ENCODE measurements around the gene FAM237B.
"Not testable (repeated sequence)": the region's sequence is repeated elsewhere in the genome, so short reads cannot be mapped to it uniquely, and the experiment has no call there.

- not testable (repeated sequence) for TF ChIP-seq CTCF (IDR thresholded peaks at IDR 0.05); RFX5 (IDR thresholded peaks at IDR 0.05); RAD21 (conservative IDR thresholded peaks at IDR 0.05 in 1 of 2, IDR thresholded peaks at IDR 0.05 in 1 of 2); EHF (CRISPR knock-in tag; IDR thresholded peaks at IDR 0.05); EP300 (IDR thresholded peaks at IDR 0.05)
Observed at GRCh38 chr7:90350032-90350431, 28.9 kb upstream of the FAM237B start.
